Gastrocnemius medialis (tissue), 4 donors: ENCODE data around the gene AGAP1. TPM values are rescaled to one million over a fixed set of nuclear protein-coding genes. Genes with fewer than 3 reads are reported as not detected.

ENCODE experiments used
- ATAC-seq, 2 donors: fragments of 150-250 bp; one replicate each; pipeline ENCODE4 v1.9.1; 2016
- DNase-seq, 2 donors: peaks; one replicate each; pipeline ENCODE4 v3.0.0-alpha.2; 2019
- H3K27ac ChIP-seq, 4 donors: fragments of 200-600 bp; sonication (generic); 1 replicate in 1 of 4; 2 replicates in 3 of 4; pipeline ENCODE4 v1.5.1; 2016 to 2018; ENCODE audit warnings: mild to moderate bottlenecking in 2 of 4, moderate library complexity in 1 of 4
- H3K27me3 ChIP-seq, 3 donors: fragments of 200-600 bp; sonication (generic) in 2 of 3; 1 replicate in 1 of 3; 2 replicates in 2 of 3; pipeline versions ENCODE4 v1.5.1 to v1.6.0; 2016 to 2019; ENCODE audit warnings: mild to moderate bottlenecking in 1 of 3, moderate library complexity in 1 of 3
- H3K36me3 ChIP-seq, 2 donors: fragments of 200-600 bp; sonication (generic) in 1 of 2; one replicate each; pipeline ENCODE4 v1.5.1; 2017 to 2018
- H3K4me1 ChIP-seq, 2 donors: fragments of 200-600 bp; sonication (generic) in 1 of 2; one replicate each; pipeline ENCODE4 v1.5.1; 2016 to 2017; ENCODE audit warnings: mild to moderate bottlenecking in 2 of 2
- H3K4me3 ChIP-seq, 4 donors: fragments of 200-600 bp; sonication (generic) in 3 of 4; 1 replicate in 1 of 4; 2 replicates in 3 of 4; pipeline ENCODE4 v1.5.1; 2016 to 2019; ENCODE audit warnings: mild to moderate bottlenecking in 2 of 4
- H3K9me3 ChIP-seq, 3 donors: fragments of 200-600 bp; sonication (generic) in 2 of 3; 1 replicate in 1 of 3; 2 replicates in 2 of 3; pipeline ENCODE4 v1.5.1; 2016 to 2019
- POLR2A ChIP-seq, 2 donors: fragments of 450-650 bp; IDR thresholded peaks; one replicate each; pipeline ENCODE4 v1.6.1; 2017; ENCODE audit warnings: antibody characterized with exemption in 2 of 2, mild to moderate bottlenecking in 2 of 2, moderate library complexity in 2 of 2
- in situ Hi-C, 4 donors: fragments of 200-750 bp; cut with MboI; loops; one replicate each; pipeline versions ENCODE4 v1.15.0 to v1.8.0; 2017; ENCODE audit warnings: low sequenced_read_pairs in 4 of 4
- intact Hi-C: fragments of 100-400 bp; cut with DNase I; formaldehyde crosslinking; loops from one replicate; pipeline ENCODE4 v1.15.1; 2023; ENCODE audit warnings: low total_unique reads
- total RNA-seq, 4 donors: library from RNA; depleted of rRNA; stranded (reverse); fragments of >200 nt; gene quantifications; one replicate each; pipeline versions ENCODE4 v1.1.0 to v1.2.3, GENCODE V29; 2016
- TF ChIP-seq, protein P1 (sequence below), 5 experiments: fragments of 450-650 bp in 3 of 5; fragments of 200-600 bp in 2 of 5; sonication (generic) in 2 of 5; IDR thresholded peaks in 4 of 5; conservative IDR thresholded peaks in 1 of 5; 1 replicate in 4 of 5; 2 replicates in 1 of 5; pipeline ENCODE4 v1.5.1; 2016 to 2019; ENCODE audit warnings: antibody characterized with exemption in 5 of 5, mild to moderate bottlenecking in 3 of 5, moderate library complexity in 3 of 5

AGAP1 gene
- total RNA-seq, 4 donors from 2014 or later: 8.5 to 26.8 (median 14.4) TPM

DNA sequence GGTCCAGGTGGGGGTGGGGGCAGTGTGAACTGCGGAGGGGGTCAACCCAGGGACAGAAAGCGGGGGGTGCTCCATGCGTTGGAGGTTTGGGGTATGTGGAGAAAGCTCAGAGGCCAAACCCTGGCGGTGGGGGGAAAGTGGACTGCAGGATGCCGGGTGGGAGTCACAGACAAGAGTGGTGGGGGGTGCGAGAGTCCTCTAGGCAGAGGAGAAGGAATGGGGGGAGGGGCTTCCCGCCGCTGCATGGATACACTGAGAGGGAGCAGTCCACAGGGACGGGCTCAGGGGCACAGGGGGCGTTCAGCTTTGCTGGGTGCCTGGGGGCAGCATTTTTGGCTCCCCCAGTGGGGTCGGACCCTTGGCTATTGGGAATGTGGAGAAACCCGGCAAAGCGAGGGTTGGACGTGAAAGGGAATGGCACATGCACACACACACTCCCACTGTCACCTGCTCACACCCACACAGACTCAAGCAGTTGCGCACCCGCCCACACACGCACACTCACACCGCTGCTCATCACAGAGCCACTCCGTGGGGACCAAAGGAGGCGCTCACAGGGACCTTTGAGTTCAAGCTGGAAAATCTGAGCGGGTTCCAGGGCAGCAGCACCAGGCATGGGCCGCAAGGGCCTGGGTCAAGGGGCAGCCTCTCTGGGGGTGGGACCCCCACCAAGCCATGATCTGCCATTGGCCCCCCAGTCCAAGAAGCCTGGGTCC lies 666.7 kb downstream of the AGAP1 start:
- no peak for TF ChIP-seq POLR2A (IDR thresholded peaks at IDR 0.05)
- TF ChIP-seq, protein P1, sequence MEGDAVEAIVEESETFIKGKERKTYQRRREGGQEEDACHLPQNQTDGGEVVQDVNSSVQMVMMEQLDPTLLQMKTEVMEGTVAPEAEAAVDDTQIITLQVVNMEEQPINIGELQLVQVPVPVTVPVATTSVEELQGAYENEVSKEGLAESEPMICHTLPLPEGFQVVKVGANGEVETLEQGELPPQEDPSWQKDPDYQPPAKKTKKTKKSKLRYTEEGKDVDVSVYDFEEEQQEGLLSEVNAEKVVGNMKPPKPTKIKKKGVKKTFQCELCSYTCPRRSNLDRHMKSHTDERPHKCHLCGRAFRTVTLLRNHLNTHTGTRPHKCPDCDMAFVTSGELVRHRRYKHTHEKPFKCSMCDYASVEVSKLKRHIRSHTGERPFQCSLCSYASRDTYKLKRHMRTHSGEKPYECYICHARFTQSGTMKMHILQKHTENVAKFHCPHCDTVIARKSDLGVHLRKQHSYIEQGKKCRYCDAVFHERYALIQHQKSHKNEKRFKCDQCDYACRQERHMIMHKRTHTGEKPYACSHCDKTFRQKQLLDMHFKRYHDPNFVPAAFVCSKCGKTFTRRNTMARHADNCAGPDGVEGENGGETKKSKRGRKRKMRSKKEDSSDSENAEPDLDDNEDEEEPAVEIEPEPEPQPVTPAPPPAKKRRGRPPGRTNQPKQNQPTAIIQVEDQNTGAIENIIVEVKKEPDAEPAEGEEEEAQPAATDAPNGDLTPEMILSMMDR (IDR thresholded peaks at IDR 0.05 in 4 of 5, conservative IDR thresholded peaks at IDR 0.05 in 1 of 5): no peak

DNA sequence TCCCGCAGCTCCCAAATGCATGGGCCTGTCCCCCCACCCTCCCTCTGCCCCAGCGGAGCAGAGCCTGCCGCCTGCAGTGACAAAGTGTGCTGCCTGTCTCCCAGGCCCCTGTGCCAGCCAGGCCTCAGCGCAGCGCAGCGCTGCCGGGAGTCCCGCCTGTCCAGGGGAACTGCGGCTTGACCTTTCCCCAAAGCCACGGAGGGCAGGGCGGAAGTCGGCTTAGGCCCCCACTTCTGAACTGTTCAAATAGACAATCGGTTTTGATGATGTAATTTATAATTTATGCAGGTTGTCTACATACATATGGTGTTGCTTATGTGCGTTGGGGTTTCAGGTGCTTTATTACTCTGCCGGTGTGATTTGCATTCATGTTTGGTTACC lies 667.2 kb downstream of the AGAP1 start:
- intact Hi-C loops (no loop called here), in situ Hi-C loops (no loop called here)
- TF ChIP-seq POLR2A (IDR thresholded peaks at IDR 0.05): no peak
- TF ChIP-seq, protein P1 (IDR thresholded peaks at IDR 0.05 in 4 of 5, conservative IDR thresholded peaks at IDR 0.05 in 1 of 5): no peak
- Histone ChIP-seq H3K4me1 (peaks cover 12 to 18% of the 10 kb centered on the region in 2 donors), H3K36me3 (no peaks in the 10 kb centered on the region), H3K4me3 (no peak overlapping the region), H3K27me3 (peaks cover 51 to 74% (median 65%) of the 10 kb centered on the region in 3 donors), H3K9me3 (no peaks in the 10 kb centered on the region), H3K27ac (no peak overlapping the region)
- DNase-seq: no peak
- no peak for ATAC-seq

More for the DNA sequence above, 666.7 kb downstream of the AGAP1 start:
- peaks cover 46 to 69% (median 60%) of the 10 kb centered on the region in 3 donors for H3K27me3 ChIP-seq
- DNase-seq (no peak), ATAC-seq (no peak)
- H3K4me1 ChIP-seq: peaks cover 12 to 16% of the 10 kb centered on the region in 2 donors
- intact Hi-C loops (no loop called here), in situ Hi-C loops (no loop called here)
- no peak overlapping the region for H3K27ac ChIP-seq
- H3K36me3 ChIP-seq: no peaks in the 10 kb centered on the region
- no peaks in the 10 kb centered on the region for H3K9me3 ChIP-seq
- H3K4me3 ChIP-seq: no peak overlapping the region

DNA sequence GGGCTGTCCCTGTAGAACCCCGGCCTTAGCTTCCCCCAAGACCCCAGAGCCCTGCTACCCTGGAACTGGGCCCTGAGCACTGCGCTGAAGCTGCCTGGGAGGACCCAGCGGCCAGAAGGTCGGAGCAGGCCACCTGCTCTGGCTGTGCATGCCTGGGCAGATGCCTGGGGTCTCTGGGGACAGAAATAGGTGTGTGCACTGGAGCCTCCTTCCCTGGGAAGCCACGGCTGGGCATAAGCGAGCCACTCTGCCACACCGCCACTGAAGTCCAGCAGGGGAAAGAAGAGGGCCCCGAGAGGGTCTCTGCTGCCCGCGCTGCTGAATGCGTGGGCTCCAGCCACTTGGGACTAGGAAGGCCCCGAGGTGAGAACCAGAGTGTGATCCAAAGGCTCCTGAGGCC lies 667.7 kb downstream of the AGAP1 start:
- H3K27me3 ChIP-seq: peaks cover 56 to 79% (median 70%) of the 10 kb centered on the region in 3 donors
- peaks cover 15 to 19% of the 10 kb centered on the region in 2 donors for H3K4me1 ChIP-seq
- no peaks in the 10 kb centered on the region for H3K9me3 ChIP-seq
- no peaks in the 10 kb centered on the region for H3K36me3 ChIP-seq
- DNase-seq: no peak
- in situ Hi-C loops (no loop called here), intact Hi-C loops (no loop called here)
- TF ChIP-seq POLR2A (IDR thresholded peaks at IDR 0.05): no peak
- TF ChIP-seq, protein P1 (IDR thresholded peaks at IDR 0.05 in 4 of 5, conservative IDR thresholded peaks at IDR 0.05 in 1 of 5): no peak
- ATAC-seq: no peak
- no peak overlapping the region for H3K27ac ChIP-seq
- H3K4me3 ChIP-seq: no peak overlapping the region

DNA sequence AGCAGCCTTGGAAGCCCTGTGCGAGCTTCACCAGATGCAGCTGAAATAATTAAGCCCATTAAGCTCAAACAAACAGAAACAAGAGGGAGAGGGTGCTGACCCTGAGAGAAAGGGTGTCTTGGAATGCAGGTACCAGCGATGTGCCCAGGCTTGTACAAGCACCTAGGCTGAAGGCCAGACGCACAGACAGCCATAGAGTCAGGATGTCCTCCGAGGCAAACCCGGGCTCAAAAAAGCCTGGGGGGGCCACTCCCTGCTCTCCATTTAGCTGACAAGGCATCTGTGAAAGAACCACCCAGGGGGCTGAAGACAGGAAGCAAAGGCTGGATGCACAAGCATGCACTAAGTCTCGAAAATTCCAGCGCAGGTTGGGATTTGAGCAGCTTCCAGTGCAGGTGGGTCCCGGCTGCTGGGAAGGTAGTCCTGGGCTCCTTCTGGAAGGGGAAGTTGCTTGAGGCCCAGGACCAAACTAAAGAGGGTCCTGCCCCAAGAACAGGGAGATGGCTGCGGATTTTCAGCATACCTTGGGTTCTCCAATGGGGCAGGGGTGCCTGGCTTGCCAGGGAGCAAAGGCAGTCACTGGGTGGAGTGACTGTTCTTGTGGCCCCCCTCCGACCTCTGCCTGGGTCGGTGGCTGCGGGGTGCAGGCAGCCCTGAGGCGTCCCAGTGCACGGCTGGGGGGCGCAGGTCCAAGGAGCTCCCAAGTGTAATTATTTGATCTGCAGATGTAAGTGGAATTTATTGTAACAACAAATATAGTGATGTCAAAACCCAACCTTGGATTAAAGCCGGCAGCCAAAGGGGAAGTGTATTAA lies 668.4 kb downstream of the AGAP1 start:
- peaks cover 63 to 86% (median 77%) of the 10 kb centered on the region in 3 donors for H3K27me3 ChIP-seq
- no peaks in the 10 kb centered on the region for H3K9me3 ChIP-seq
- intact Hi-C loops (no loop called here), in situ Hi-C loops (no loop called here)
- ATAC-seq (no peak), DNase-seq (no peak)
- TF ChIP-seq, protein P1 (IDR thresholded peaks at IDR 0.05 in 4 of 5, conservative IDR thresholded peaks at IDR 0.05 in 1 of 5): no peak
- no peak for TF ChIP-seq POLR2A (IDR thresholded peaks at IDR 0.05)
- H3K36me3 ChIP-seq: no peaks in the 10 kb centered on the region
- H3K4me3 ChIP-seq: no peak overlapping the region
- no peak overlapping the region for H3K27ac ChIP-seq
- H3K4me1 ChIP-seq: peaks cover 21 to 23% of the 10 kb centered on the region in 2 donors
